Measurements from ENCODE around the gene CEACAM18. TPM values are rescaled to one million over a fixed set of nuclear protein-coding genes. Genes with fewer than 3 reads are reported as not detected.

The CEACAM18 gene
- total RNA-seq, 1 experiment from 2014 or later, result not detected

GRCh38 chr19:51539821-51540366 lies 61.6 kb downstream of the CEACAM18 start:
- H3K9me2 ChIP-seq (replicated peaks; ENCODE audit: insufficient read depth, low read length), result no peaks in the 10 kb centered on the region
- H3K27ac ChIP-seq (ENCODE audit: low read length), result no peak overlapping the region
- H4K20me1 ChIP-seq (ENCODE audit: insufficient read depth, low read depth, low read length), result no peaks in the 10 kb centered on the region
- H3K36me3 ChIP-seq (ENCODE audit: insufficient read depth, low read length), result no peaks in the 10 kb centered on the region
- H3K4me3 ChIP-seq (ENCODE audit: low read length), result no peak overlapping the region
- H3K4me2 ChIP-seq (ENCODE audit: low read depth, low read length, poor library complexity, severe bottlenecking), result no peak overlapping the region
- DNase-seq, result no peak
- no peaks in the 10 kb centered on the region for H3K4me1 ChIP-seq (ENCODE audit: low read length)
- no peak overlapping the region for H3K9ac ChIP-seq (ENCODE audit: low read length)
- H3K79me2 ChIP-seq (ENCODE audit: low read length), result no peaks in the 10 kb centered on the region
- no peak overlapping the region for H2AFZ ChIP-seq (ENCODE audit: low read length)
- no peaks in the 10 kb centered on the region for H3K9me3 ChIP-seq (ENCODE audit: low read length)
- H3K27me3 ChIP-seq (ENCODE audit: low read length), result no peaks in the 10 kb centered on the region

Small RNA genes within 50 kb of the gene (small RNA-seq; reads per million reads assigned to genes)
- gene AC020914.3, result not detected
- not detected for gene AC020914.5

Other genes with a start within 250 kb of the CEACAM18 start
- gene SIGLECL1, start 227.5 kb upstream of the CEACAM18 start, total RNA-seq (2014; rRNA removed; shearing (Covaris generic); ENCODE audit: low replicate concordance), result not detected in 2 replicates
- gene IGLON5, start 166.9 kb upstream of the CEACAM18 start, total RNA-seq (2014; rRNA removed; shearing (Covaris generic); ENCODE audit: low replicate concordance), result not detected in 2 replicates
- gene VSIG10L, start 136.4 kb upstream of the CEACAM18 start, total RNA-seq (2014; rRNA removed; shearing (Covaris generic); ENCODE audit: low replicate concordance), result 5.7 and 6.6 TPM in 2 replicates
- gene ETFB, start 112.2 kb upstream of the CEACAM18 start, total RNA-seq (2014; rRNA removed; shearing (Covaris generic); ENCODE audit: low replicate concordance), result 112 and 231 TPM in 2 replicates
- gene CLDND2, start 109.5 kb upstream of the CEACAM18 start, total RNA-seq (2014; rRNA removed; shearing (Covaris generic); ENCODE audit: low replicate concordance), result 2.3 TPM in 1 of 2 replicates, not detected in the other
- gene NKG7, start 105.9 kb upstream of the CEACAM18 start, total RNA-seq (2014; rRNA removed; shearing (Covaris generic); ENCODE audit: low replicate concordance), result not detected in 2 replicates
- gene LIM2, start 90.6 kb upstream of the CEACAM18 start, total RNA-seq (2014; rRNA removed; shearing (Covaris generic); ENCODE audit: low replicate concordance), result not detected in 2 replicates
- gene C19orf84, start 87.9 kb upstream of the CEACAM18 start, total RNA-seq (2014; rRNA removed; shearing (Covaris generic); ENCODE audit: low replicate concordance), result not detected in 2 replicates
- gene SIGLEC10, start 60.9 kb upstream of the CEACAM18 start, total RNA-seq (2014; rRNA removed; shearing (Covaris generic); ENCODE audit: low replicate concordance), result 500 and 730 TPM in 2 replicates
- not detected in 2 replicates for gene SIGLEC8, start 20.1 kb upstream of the CEACAM18 start, total RNA-seq (2014; rRNA removed; shearing (Covaris generic); ENCODE audit: low replicate concordance)
- not detected in 2 replicates for gene SIGLEC12, start 23.3 kb downstream of the CEACAM18 start, total RNA-seq (2014; rRNA removed; shearing (Covaris generic); ENCODE audit: low replicate concordance)
- gene SIGLEC6, start 53.1 kb downstream of the CEACAM18 start, total RNA-seq (2014; rRNA removed; shearing (Covaris generic); ENCODE audit: low replicate concordance), result not detected in 2 replicates
- 8.9 and 17.6 TPM in 2 replicates for gene ZNF175, start 92.7 kb downstream of the CEACAM18 start, total RNA-seq (2014; rRNA removed; shearing (Covaris generic); ENCODE audit: low replicate concordance)
- not detected in 2 replicates for gene SIGLEC5, start 151.9 kb downstream of the CEACAM18 start, total RNA-seq (2014; rRNA removed; shearing (Covaris generic); ENCODE audit: low replicate concordance)
- 1.0 TPM in 1 of 2 replicates, not detected in the other for gene SIGLEC14, start 168.3 kb downstream of the CEACAM18 start, total RNA-seq (2014; rRNA removed; shearing (Covaris generic); ENCODE audit: low replicate concordance)
- 20.7 and 49.8 TPM in 2 replicates for gene SPACA6, start 214.8 kb downstream of the CEACAM18 start, total RNA-seq (2014; rRNA removed; shearing (Covaris generic); ENCODE audit: low replicate concordance)
- gene HAS1, start 245.5 kb downstream of the CEACAM18 start, total RNA-seq (2014; rRNA removed; shearing (Covaris generic); ENCODE audit: low replicate concordance), result not detected in 2 replicates

Measured in Karpas-422 (cell line).